ENCODE data around the gene GRIN1. TPM values are rescaled to one million over a fixed set of nuclear protein-coding genes. Genes with fewer than 3 reads are reported as not detected.

Gene GRIN1
- not detected in 2 replicates for total RNA-seq

DNA sequence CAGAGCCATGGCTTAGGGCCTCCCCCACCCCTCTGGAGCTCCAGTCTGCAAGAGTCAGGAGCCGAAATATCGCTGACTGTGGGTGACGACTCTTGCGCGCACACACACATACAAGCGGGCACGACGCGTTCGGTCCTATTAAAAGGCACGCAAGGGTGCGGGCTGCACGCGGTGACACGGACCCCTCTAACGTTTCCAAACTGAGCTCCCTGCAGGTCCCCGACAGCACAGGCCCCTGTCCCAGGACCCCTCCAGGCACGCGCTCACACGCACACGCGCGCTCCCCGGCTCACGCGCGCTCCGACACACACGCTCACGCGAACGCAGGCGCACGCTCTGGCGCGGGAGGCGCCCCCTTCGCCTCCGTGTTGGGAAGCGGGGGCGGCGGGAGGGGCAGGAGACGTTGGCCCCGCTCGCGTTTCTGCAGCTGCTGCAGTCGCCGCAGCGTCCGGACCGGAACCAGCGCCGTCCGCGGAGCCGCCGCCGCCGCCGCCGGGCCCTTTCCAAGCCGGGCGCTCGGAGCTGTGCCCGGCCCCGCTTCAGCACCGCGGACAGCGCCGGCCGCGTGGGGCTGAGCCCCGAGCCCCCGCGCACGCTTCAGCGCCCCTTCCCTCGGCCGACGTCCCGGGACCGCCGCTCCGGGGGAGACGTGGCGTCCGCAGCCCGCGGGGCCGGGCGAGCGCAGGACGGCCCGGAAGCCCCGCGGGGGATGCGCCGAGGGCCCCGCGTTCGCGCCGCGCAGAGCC lies at the start of gene GRIN1:
Gene GRIN1, plus strand, starts transcription at position 433 of the 746 bp plus-strand sequence. CDS start 333 bp downstream, outside the sequence.

DNA sequence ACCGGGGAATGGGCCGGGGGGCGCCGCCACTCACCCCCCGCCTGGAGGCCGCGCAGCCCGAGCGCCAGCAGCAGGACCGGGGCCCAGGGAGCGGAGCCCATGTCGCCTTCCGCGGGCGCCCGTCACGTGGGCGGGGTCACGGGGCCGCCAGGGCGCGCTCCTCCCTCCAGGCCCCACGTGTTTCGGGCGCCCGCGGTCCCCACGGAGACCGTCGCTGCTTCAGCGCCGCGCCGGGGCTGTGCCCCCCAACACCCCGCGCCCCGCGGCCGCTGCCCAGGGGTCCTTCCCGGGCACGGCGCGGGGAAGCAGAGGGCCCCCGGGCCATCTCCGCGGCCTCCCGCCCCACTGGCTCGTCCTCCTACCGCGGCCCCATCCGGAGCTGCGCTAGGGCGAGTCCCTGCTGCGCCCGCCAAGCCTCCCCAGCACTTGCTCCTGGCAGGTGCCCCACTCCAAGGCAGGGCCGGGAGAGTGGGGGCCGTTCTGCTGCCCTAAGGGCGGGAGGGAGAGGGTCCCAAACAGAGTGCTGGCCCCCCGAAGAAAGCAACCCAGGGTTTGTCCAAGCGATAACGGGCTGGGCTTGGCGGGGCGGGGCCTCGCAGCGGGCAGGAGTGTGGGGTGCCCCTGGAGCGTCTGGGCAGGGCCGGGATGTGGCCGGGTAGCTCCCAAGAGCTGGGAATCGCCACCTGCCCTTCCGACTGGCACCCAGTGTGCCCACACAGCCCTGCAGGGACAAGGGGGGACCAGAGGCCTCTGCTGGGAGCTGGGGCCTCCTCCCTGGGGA lies 24.2 kb upstream of the GRIN1 start, which contains the start of gene DPP7:
Gene DPP7, minus strand, starts transcription at position 121 of the 781 bp plus-strand sequence. Its CDS starts 20 bp downstream, at position 101.

DNA sequence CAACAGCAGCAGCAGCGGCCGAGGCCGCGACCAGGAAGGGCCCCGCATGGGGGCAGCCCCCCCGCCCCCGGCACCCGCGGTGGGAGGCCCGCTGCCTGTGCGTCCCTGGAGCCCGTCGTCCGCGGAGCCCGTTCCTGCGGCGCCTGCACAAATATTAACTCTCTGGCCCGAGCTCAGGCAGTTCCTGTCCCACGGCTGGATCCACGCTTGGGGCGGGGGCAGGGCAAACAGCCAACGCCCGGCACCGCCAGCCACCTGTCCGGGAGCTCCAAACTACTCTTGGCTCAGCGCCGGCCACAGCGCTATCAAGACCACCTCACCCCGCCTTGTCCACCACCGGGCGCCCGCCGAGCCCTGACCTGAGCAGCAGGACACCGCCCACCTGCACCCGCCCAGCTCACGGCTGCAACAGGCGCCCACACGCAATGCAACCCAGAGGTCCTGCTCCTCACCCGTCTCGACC lies 31.0 kb downstream of the GRIN1 start, which contains the start of gene LRRC26:
Gene LRRC26, minus strand, starts transcription at position 156 of the 463 bp plus-strand sequence. Its CDS starts 108 bp downstream, at position 48.

DNA sequence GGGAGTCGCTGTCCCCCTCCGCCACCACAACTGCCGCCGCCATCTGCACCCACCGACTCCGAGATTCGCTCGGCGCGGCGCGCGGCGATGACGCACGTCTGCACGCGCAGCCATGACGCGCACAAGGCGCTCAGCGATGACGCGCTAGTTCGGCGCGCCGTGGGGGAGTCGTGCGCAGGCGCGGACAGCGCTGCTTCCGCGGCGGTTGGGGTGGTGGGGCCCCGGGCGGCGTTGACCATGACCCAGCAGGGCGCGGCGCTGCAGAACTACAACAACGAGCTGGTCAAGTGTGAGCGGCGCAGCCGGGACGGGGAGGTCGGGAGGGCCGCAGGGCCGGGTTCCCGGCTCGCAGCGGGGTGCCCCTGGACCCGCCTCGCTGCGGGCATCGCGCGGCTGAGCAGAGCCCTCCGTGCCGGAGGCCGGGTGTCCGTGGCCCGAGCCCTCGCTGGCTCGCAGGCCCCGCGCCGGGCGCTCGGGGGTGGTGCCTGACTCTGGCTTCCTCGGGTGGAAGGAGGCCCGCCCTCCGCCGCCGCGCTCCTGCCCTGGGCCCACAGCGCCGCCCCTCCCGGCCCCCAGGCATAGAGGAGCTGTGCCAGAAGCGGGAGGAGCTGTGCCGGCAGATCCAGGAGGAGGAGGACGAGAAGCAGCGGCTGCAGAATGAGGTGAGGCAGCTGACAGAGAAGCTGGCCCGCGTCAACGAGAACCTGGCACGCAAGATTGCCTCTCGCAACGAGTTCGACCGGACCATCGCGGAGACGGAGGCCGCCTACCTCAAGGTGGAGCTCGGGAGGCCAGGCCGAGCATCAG lies 49.7 kb downstream of the GRIN1 start, which contains the start of the genes ANAPC2 and SSNA1:
Gene ANAPC2, minus strand, starts transcription at position 71 of the 807 bp plus-strand sequence. Its CDS starts 28 bp downstream, at position 43.
Gene SSNA1, plus strand, starts transcription at position 187 of the 807 bp plus-strand sequence. Its CDS starts 51 bp downstream, at position 238.

DNA sequence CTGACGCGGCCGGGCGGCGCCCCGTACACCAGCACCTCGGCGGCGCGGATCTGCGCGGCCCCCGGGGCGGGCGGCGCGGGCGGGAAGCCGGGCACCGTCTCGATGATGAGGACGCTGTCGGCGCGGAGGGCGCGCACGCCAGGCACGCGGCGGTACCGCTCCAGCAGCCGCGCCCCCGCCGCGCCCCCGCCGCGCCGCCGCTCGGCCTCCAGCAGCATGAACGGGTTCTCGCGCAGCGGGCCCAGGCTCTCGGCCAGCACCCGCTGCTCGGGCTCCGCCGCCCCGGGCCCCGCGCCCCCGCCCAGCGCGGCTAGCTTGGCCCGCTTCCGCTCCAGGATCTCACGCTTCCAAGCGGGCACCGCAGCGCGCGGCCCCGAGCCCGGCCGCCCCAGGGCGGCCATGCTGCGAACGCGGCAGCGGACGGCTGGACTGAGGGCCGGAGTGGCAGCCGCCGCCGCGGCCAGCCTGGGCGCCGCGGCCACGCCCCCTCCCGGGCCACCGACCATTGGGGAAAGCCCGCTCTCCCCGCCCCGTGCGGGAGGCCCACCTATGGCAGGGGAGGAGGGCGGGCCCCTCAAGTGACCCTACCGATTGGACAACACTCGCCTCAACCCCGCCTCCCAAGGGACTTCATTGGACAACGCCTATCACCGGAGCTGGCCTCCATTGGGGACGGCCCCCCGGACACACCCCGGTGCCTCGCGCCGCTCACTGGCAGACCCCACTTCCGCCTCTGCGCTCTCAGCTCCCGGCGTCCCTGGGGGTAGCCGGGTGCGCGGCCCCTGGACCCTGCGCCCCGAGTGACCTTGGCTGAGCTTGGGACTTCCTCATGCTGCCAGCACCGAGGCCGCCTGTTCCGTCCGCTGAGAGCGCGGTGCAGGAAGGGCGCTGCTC lies 61.6 kb downstream of the GRIN1 start, which contains the start of gene TPRN:
Gene TPRN, minus strand, starts transcription at position 431 of the 894 bp plus-strand sequence. Its CDS starts 30 bp downstream, at position 401.

DNA sequence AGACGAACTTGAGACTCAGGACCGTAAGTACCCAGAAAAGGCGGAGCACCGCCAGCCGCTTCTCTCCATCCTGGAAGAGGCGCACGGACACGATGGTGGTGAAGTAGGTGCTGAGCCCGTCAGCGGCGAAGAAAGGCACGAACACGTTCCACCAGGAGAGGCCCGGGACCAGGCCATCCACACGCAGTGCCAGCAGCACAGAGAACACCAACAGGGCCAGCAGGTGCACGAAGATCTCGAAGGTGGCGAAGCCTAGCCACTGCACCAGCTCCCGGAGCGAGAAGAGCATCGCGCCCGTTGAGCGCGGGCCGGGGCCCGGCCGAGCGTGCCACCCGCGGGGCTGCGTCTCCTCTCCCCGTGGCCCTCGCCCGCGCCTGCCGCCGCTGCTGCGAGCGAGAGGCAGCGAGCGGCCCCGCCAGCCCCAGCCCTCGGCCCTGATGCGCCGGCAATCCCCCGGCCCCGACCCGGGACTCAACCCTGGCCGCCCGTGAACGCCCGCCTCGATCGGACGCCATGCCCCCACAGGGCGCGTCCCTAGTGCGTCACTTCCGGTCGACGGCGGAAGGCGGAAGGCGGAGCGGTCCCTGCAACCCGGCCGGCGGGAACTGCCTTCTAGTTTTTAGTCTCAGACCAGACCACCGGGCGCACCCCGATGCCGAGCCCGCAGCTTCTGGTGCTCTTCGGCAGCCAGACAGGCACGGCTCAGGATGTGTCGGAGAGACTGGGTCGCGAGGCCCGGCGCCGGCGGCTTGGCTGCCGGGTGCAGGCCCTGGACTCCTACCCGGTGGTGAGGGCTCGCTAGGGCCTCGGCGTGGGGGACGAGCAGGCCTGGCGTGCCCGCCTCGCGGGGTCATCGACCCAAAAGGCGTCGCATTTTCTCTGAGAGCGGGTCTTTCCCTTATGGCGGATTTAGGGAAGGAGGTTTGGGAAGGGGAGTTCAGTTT lies 66.4 kb downstream of the GRIN1 start, which contains the start of the genes NDOR1 and TMEM203:
Gene NDOR1, plus strand, starts transcription at position 575 of the 944 bp plus-strand sequence. Its CDS starts 78 bp downstream, at position 653.
Gene TMEM203, minus strand, starts transcription at position 523 of the 944 bp plus-strand sequence. Its CDS starts 234 bp downstream, at position 289.

Other genes with a start within 250 kb of the GRIN1 start
- gene FBXW5, start 194.4 kb upstream of the GRIN1 start, total RNA-seq, result 202 and 226 TPM in 2 replicates
- gene C8G, start 193.9 kb upstream of the GRIN1 start, total RNA-seq, result 0.20 and 0.84 TPM in 2 replicates
- not detected in 2 replicates for gene LCN12, start 186.9 kb upstream of the GRIN1 start, total RNA-seq
- gene PTGDS, start 161.7 kb upstream of the GRIN1 start, total RNA-seq, result not detected in 2 replicates
- gene LCNL1, start 156.2 kb upstream of the GRIN1 start, total RNA-seq, result not detected in 2 replicates
- gene PAXX, start 146.7 kb upstream of the GRIN1 start, total RNA-seq, result 53.2 and 65.9 TPM in 2 replicates
- gene CLIC3, start 142.6 kb upstream of the GRIN1 start, total RNA-seq, result 0.40 TPM in 1 of 2 replicates, not detected in the other
- gene ABCA2, start 110.9 kb upstream of the GRIN1 start, total RNA-seq, result 6.9 and 7.3 TPM in 2 replicates
- not detected in 2 replicates for gene FUT7, start 107.1 kb upstream of the GRIN1 start, total RNA-seq
- 67.3 and 71.1 TPM in 2 replicates for gene NPDC1, start 93.0 kb upstream of the GRIN1 start, total RNA-seq
- gene ENTPD2, start 85.1 kb upstream of the GRIN1 start, total RNA-seq, result not detected in 2 replicates
- 28.1 and 30.2 TPM in 2 replicates for gene SAPCD2, start 68.6 kb upstream of the GRIN1 start, total RNA-seq
- gene UAP1L1, start 61.6 kb upstream of the GRIN1 start, total RNA-seq, result 21.9 and 23.0 TPM in 2 replicates
- gene MAN1B1, start 52.2 kb upstream of the GRIN1 start, total RNA-seq, result 69.4 and 75.7 TPM in 2 replicates
- 88.5 and 107 TPM in 2 replicates for gene DPP7, start 24.4 kb upstream of the GRIN1 start, total RNA-seq
- not detected in 2 replicates for gene LRRC26, start 30.9 kb downstream of the GRIN1 start, total RNA-seq
- gene TMEM210, start 32.9 kb downstream of the GRIN1 start, total RNA-seq, result not detected in 2 replicates
- gene ANAPC2, start 49.4 kb downstream of the GRIN1 start, total RNA-seq, result 17.6 and 25.1 TPM in 2 replicates
- 127 and 150 TPM in 2 replicates for gene SSNA1, start 49.5 kb downstream of the GRIN1 start, total RNA-seq
- 6.9 and 7.7 TPM in 2 replicates for gene TPRN, start 61.6 kb downstream of the GRIN1 start, total RNA-seq
- 36.2 and 39.1 TPM in 2 replicates for gene TMEM203, start 66.5 kb downstream of the GRIN1 start, total RNA-seq
- 13.4 and 16.6 TPM in 2 replicates for gene NDOR1, start 66.5 kb downstream of the GRIN1 start, total RNA-seq
- not detected in 2 replicates for gene RNF208, start 83.1 kb downstream of the GRIN1 start, total RNA-seq
- 0.20 and 0.25 TPM in 2 replicates for gene CYSRT1, start 86.0 kb downstream of the GRIN1 start, total RNA-seq
- gene RNF224, start 88.3 kb downstream of the GRIN1 start, total RNA-seq, result not detected in 2 replicates
- not detected in 2 replicates for gene SLC34A3, start 91.7 kb downstream of the GRIN1 start, total RNA-seq
- gene TUBB4B, start 102.1 kb downstream of the GRIN1 start, total RNA-seq, result 1,008 and 1,079 TPM in 2 replicates
- not detected in 2 replicates for gene STPG3, start 112.1 kb downstream of the GRIN1 start, total RNA-seq
- gene NELFB, start 116.2 kb downstream of the GRIN1 start, total RNA-seq, result 54.6 and 68.4 TPM in 2 replicates
- gene TOR4A, start 138.6 kb downstream of the GRIN1 start, total RNA-seq, result 41.4 and 44.7 TPM in 2 replicates
- 35.8 and 43.9 TPM in 2 replicates for gene NRARP, start 163.1 kb downstream of the GRIN1 start, total RNA-seq

All from mammary microvascular endothelial cell (primary cell).